Measurements from ENCODE around the gene DGKH.

DNA sequence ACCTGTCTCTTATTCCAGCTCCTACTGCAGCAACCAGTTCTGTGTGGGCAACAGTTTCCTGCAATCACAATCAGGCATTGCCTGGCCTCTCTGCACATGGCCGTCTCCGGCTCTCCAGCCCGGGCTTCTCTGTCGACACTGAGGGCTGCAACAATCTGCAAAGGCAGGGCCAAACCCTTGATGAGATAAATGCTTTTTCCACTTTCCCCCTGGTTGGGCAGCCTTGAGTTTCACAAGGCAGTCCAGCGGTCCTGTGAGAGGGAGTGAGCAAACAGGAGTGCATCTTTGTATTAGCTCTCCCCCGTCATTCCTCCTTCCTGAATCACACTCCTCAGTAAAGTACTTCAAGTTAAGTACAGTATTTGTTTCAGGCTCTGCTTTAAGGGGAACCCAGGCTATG lies 46.9 kb upstream of the DGKH start:
- TF ChIP-seq, protein P1, sequence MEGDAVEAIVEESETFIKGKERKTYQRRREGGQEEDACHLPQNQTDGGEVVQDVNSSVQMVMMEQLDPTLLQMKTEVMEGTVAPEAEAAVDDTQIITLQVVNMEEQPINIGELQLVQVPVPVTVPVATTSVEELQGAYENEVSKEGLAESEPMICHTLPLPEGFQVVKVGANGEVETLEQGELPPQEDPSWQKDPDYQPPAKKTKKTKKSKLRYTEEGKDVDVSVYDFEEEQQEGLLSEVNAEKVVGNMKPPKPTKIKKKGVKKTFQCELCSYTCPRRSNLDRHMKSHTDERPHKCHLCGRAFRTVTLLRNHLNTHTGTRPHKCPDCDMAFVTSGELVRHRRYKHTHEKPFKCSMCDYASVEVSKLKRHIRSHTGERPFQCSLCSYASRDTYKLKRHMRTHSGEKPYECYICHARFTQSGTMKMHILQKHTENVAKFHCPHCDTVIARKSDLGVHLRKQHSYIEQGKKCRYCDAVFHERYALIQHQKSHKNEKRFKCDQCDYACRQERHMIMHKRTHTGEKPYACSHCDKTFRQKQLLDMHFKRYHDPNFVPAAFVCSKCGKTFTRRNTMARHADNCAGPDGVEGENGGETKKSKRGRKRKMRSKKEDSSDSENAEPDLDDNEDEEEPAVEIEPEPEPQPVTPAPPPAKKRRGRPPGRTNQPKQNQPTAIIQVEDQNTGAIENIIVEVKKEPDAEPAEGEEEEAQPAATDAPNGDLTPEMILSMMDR (IDR thresholded peaks at IDR 0.05) = no peak
- TF ChIP-seq EZH2 (IDR thresholded peaks at IDR 0.05) = no peak
